ENCODE results near the gene TMEM178A. TPM values are rescaled to one million over a fixed set of nuclear protein-coding genes. Genes with fewer than 3 reads are reported as not detected.
"Not testable (repeated sequence)": the region's sequence is repeated elsewhere in the genome, so short reads cannot be mapped to it uniquely, and the experiment has no call there.

The TMEM178A gene
- total RNA-seq, 1 experiment from 2014 or later = 118 TPM

GRCh38 chr2:39645826-39646225, 19.9 kb upstream of the TMEM178A start:
- no peak for DNase-seq (ENCODE audit: low spot score)
- in situ Hi-C loops (cut with HindIII; ENCODE audit: low sequenced_read_pairs) = no loop called here

- in situ Hi-C loops (cut with HindIII; ENCODE audit: low sequenced_read_pairs) = no loop called here
- DNase-seq (ENCODE audit: low spot score) = no peak
Measured at GRCh38 chr2:39646267-39646666, 19.4 kb upstream of the TMEM178A start.

GRCh38 chr2:39647104-39647765, 18.5 kb upstream of the TMEM178A start:
- no peak for DNase-seq (ENCODE audit: low spot score)

GRCh38 chr2:39648580-39648979, 17.1 kb upstream of the TMEM178A start:
- DNase-seq (ENCODE audit: low spot score) = no peak
- in situ Hi-C loops (cut with HindIII; ENCODE audit: low sequenced_read_pairs) = no loop called here

More at GRCh38 chr2:39647104-39647765, 18.5 kb upstream of the TMEM178A start:
- in situ Hi-C loops (cut with HindIII; ENCODE audit: low sequenced_read_pairs) = no loop called here

- no peak for DNase-seq (ENCODE audit: low spot score)
- in situ Hi-C loops (cut with HindIII; ENCODE audit: low sequenced_read_pairs) = no loop called here
Measured at GRCh38 chr2:39649511-39649910, 16.2 kb upstream of the TMEM178A start.

GRCh38 chr2:39650468-39650867, 15.2 kb upstream of the TMEM178A start:
- in situ Hi-C loops (cut with HindIII; ENCODE audit: low sequenced_read_pairs) = no loop called here
- DNase-seq (ENCODE audit: low spot score) = no peak

- in situ Hi-C loops (cut with HindIII; ENCODE audit: low sequenced_read_pairs); DNase-seq (ENCODE audit: low spot score): not testable (repeated sequence)
Measured at GRCh38 chr2:39656215-39656614, 9.5 kb upstream of the TMEM178A start.

GRCh38 chr2:39657287-39657937, 8.3 kb upstream of the TMEM178A start:
- in situ Hi-C loops (cut with HindIII; ENCODE audit: low sequenced_read_pairs) = no loop called here

GRCh38 chr2:39658371-39658770, 7.3 kb upstream of the TMEM178A start:
- in situ Hi-C loops (cut with HindIII; ENCODE audit: low sequenced_read_pairs) = no loop called here
- DNase-seq (ENCODE audit: low spot score) = no peak

More at GRCh38 chr2:39657287-39657937, 8.3 kb upstream of the TMEM178A start:
- peak; percentile 90 for DNase-seq (ENCODE audit: low spot score)

GRCh38 chr2:39659765-39660611, 5.7 kb upstream of the TMEM178A start:
- in situ Hi-C loops (cut with HindIII; ENCODE audit: low sequenced_read_pairs) = no loop called here
- no peak for DNase-seq (ENCODE audit: low spot score)

- no peak for DNase-seq (ENCODE audit: low spot score)
- in situ Hi-C loops (cut with HindIII; ENCODE audit: low sequenced_read_pairs) = no loop called here
Measured at GRCh38 chr2:39660612-39661236, 5.0 kb upstream of the TMEM178A start.

- DNase-seq (ENCODE audit: low spot score) = no peak
- in situ Hi-C loops (cut with HindIII; ENCODE audit: low sequenced_read_pairs) = no loop called here
Measured at GRCh38 chr2:39661826-39662225, 3.9 kb upstream of the TMEM178A start.

GRCh38 chr2:39663187-39663930, 2.4 kb upstream of the TMEM178A start:
- in situ Hi-C loops (cut with HindIII; ENCODE audit: low sequenced_read_pairs) = no loop called here
- DNase-seq (ENCODE audit: low spot score) = peak; percentile 44

- peak; percentile 68 for DNase-seq (ENCODE audit: low spot score)
- in situ Hi-C loops (cut with HindIII; ENCODE audit: low sequenced_read_pairs) = no loop called here
Measured at GRCh38 chr2:39664232-39664887, 1.4 kb upstream of the TMEM178A start.

- in situ Hi-C loops (cut with HindIII; ENCODE audit: low sequenced_read_pairs) = no loop called here
- DNase-seq (ENCODE audit: low spot score) = peak; percentile 86
Measured at GRCh38 chr2:39664888-39665591, 677 bp upstream of the TMEM178A start.

GRCh38 chr2:39666491-39667101, 879 bp downstream of the TMEM178A start:
- peak; percentile 63 for DNase-seq (ENCODE audit: low spot score)
- in situ Hi-C loops (cut with HindIII; ENCODE audit: low sequenced_read_pairs) = no loop called here

GRCh38 chr2:39667104-39667885, 1.6 kb downstream of the TMEM178A start:
- DNase-seq (ENCODE audit: low spot score) = peak; percentile 95
- in situ Hi-C loops (cut with HindIII; ENCODE audit: low sequenced_read_pairs) = no loop called here

Measured in G401 (cell line).